H1 (cell line): ENCODE results near the gene TJP3.

Source experiments
- CHD1 ChIP-seq: IDR thresholded peaks from 2 replicates; pipeline ENCODE4 v1.6.1; 2012; ENCODE audit warnings: low read depth, low read length, improper control_type of control experiment
- CTCF ChIP-seq, 3 experiments: IDR thresholded peaks; 1 replicate in 2 of 3; 2 replicates in 1 of 3; pipeline versions ENCODE4 v1.5.1 to v1.6.1; 2011; ENCODE audit warnings: low read length in 3 of 3, mild to moderate bottlenecking in 3 of 3, inconsistent platforms in 2 of 3, low read depth in 1 of 3, moderate library complexity in 1 of 3; ENCODE audit not compliant: insufficient read depth in 1 of 3; ENCODE audit errors: control extremely low read depth in 1 of 3
- POLR2AphosphoS5 ChIP-seq: IDR thresholded peaks from 2 replicates; pipeline ENCODE4 v1.6.1; 2011; ENCODE audit warnings: low read depth, low read length

DNA sequence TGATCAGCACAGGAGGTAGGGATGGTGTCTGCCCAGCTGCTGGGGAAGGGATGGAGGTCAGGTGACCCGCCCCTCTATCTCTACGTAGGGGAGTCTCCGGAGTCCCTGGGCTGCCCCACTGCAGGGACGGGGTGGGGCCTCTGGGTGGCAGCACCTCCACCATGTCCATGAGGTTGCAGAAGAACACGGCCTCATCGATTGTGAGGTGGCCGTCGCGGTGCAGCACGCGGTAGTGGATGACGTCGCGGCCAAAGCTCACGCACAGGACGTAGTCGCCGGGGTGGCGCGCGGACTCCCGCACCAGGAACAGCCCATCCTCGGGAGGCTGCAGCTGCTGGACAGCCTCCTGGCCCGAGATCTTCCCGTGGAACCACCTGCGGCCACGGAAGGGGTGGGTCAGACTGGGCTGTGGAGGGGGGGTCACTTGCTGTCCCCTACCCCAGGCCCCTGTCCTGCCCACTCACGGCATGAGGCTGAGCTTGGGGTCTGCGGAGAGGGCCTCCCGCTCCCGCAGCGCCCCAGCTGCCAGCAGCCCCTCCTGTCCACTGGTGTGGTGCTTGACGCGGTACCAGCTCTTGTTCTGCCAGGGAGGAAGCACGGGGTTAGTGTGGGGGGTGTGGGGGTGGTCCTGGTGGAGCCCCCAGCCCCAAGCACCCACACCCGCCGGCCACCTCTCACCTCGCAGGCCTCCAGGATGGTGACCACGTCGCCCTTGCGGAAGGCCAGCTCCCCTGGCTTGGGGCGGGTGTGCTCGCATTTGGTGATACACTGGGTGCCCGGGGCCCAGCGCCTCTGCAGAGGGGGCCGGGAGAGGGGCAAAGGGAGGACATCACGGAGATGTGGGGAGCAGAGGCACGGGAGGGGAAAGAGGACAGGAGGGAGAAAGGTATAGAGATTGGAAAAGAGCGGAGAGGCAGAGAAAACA lies 75.7 kb downstream of the TJP3 start:
- TF ChIP-seq CTCF (IDR thresholded peaks at IDR 0.05; ENCODE audit: control extremely low read depth in 1 of 3, insufficient read depth in 1 of 3, low read depth in 1 of 3, low read length in 3 of 3) (peak; percentile 68 to 87 (median 85)), POLR2AphosphoS5 (no peak), CHD1 (no peak)
